HG02885 (cell line): ENCODE results near the gene APOLD1.
"Not testable (repeated sequence)": the region's sequence is repeated elsewhere in the genome, so short reads cannot be mapped to it uniquely, and the experiment has no call there.

Experiments
- ATAC-seq: cut with Tn5 transposase; IDR thresholded peaks from one replicate; pipeline ENCODE4 v1.9.1; 2021; ENCODE audit warnings: mild to moderate bottlenecking; ENCODE audit not compliant: unreplicated experiment, poor library complexity

APOLD1 gene

DNA sequence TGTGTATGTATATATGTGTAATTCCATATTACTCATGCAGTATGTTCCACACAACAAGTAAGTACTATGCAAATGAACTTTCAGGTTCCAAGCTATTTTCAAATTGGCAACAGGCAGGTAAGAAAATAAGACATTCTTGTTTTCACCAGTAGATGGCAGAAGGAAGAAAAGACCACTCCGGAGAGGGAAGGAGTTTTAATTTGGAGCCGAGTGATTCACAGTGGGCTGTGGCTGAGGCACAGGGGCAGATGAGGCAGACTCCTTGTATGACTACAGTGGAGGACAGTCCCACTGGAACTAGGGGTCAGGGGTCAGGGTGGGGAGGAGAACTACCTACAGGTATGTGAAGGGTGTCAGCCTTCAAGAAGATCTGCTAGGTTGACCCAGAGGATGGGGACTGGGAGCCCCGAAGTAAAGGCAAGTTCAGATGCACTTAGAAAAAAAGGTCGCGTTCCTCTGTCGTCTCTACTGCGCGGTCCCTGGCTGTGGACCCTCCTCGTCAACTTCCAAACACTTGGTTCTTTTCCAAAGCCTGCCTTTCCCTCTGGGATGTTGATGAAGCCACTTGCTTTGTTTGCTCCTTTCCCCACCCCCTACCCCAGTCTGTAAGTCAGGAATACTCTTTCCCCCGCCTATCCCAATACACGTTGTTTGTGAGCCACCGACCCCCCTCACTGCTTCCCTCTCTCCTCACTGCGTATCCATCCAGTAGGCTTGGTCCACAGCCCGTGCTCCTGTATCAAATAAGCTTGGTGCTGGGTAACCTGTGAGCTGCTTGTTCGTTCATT lies 51.8 kb downstream of the APOLD1 start:
- ATAC-seq: peak; percentile 60

DNA sequence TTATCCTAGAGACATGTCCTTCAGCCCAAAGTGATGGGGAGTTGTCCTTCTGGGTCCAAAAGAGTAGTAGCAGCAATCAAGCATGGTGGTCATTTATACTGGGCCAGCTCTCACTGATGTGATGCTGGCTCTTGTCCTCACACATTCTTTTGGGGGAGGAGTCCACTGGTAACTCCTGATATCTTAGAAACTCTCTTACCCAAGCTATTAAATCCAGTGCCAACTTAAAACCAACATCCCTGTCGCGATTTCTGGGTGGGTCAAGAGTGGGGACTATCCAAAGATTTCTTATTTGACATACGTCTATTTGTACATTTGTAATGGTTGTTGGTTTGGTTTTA lies 52.3 kb downstream of the APOLD1 start:
- no peak for ATAC-seq

DNA sequence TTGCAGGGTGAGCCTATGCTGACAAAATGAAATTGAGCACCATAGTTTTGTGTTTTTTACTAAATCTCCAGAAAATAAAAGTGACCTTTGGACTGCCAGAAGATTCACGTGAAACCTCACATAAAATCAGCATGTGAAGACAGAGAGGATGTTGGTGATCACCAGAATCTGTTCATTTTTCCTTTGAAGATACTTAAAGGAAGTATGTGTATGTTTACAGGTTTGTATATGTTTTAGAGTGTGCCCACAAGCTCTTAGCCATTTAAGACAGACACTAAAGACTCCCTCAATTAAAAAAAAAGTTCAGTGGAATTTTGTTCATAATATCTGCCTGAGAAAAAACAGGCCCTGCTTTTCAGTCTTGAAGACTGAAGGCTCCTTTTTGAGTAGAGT lies 53.5 kb downstream of the APOLD1 start:
- ATAC-seq: no peak

DNA sequence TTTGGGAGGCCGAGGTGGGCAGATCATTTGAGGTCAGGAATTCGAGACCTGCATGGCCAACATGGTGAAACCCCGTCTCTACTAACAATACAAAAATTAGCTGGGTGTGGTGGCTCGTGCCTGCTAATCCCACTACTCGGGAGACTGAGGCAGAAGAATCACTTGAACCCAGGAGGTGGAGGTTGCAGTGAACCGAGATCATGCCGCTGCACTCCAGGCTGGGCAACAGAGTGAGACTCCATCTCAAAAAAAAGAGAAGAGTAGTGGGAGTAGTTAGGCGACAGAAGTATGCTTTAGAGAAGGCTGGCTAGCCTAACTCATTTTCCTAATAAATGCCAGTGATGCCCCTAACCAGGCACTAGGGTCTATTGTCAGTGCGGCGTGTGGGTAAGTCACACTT lies 54.0 kb downstream of the APOLD1 start:
- ATAC-seq: not testable (repeated sequence)

DNA sequence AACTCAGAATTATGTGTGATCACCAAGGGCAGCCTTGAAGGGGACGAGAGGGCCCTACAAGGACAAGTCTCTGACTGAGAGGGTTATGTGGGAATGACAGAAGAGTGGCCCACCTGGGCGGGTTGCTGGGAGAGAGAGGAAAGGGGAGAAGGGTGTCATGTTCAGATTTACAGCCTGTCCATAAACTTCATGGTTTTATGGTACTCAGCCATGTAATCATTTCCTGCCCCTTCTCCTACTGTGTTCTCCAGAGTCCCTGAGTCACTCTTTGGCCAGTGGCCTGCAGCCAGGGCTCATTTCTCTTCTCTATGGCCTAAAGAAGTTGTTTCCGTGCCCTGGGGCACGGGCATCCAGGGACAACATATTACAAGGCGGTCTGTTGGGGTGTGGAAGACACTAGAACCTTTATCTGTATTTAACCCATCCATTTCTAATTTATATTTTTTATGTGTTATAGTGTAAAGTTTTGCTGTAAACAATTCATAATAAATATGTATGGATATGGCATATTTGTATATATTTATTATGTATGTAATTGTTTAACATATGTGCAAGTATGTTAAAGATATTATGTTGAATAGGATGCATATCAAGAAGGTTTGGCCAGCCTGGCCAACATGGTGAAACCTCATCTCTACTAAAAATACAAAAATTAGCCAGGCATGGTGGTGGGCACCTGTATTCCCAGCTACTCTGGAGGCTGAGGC lies 54.6 kb downstream of the APOLD1 start:
- ATAC-seq: no peak

DNA sequence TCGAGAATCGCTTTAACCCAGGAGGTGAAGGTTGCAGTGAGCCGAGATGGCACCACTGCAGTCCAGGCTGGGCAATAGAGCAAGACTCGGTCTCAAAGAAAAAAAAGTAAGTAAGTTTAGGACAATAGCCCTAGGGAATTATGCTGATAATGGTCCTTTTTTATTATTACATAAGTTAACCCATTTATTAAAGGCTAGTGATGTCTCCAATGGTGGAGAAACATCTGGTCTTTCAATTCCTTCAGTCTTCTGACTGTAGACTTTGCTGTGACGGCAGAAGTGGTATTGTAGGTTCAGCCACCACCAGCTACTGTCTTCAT lies 55.1 kb downstream of the APOLD1 start:
- no peak for ATAC-seq
